Activated CD4-positive, alpha-beta T cell treated with anti-CD3 and anti-CD28 coated beads for 36 hours (primary cell): ENCODE data around the gene ATP2B1. TPM values are rescaled to one million over a fixed set of nuclear protein-coding genes. Genes with fewer than 3 reads are reported as not detected.

Experiments used
- ATAC-seq: fragments of 200-7000 bp; cut with Tn5 transposase; one replicate; pipeline ENCODE4 v1.10.0; 2021; ENCODE audit warnings: mild to moderate bottlenecking, moderate library complexity
- CTCF ChIA-PET: fragments of 350-600 bp; sonication (Branson Sonifier 250); formaldehyde crosslinking; loops from one replicate; lab custom pipeline; 2021; ENCODE audit warnings: antibody characterized with exemption; lab: Charles Lee
- POLR2A ChIA-PET: fragments of 350-600 bp; sonication (Branson Sonifier 250); formaldehyde crosslinking; loops from one replicate; lab custom pipeline; 2021; ENCODE audit warnings: antibody characterized with exemption, inconsistent platforms; lab: Charles Lee
- DNase-seq: peaks from one replicate; pipeline ENCODE4 v3.0.0-alpha.2; 2020
- H3K27ac Mint-ChIP-seq: one replicate; pipeline ENCODE4 v1.8.0; 2021; ENCODE audit warnings: mixed read lengths
- H3K27me3 Mint-ChIP-seq: one replicate; pipeline ENCODE4 v1.8.0; 2021; ENCODE audit warnings: mixed read lengths
- H3K36me3 Mint-ChIP-seq: one replicate; pipeline ENCODE4 v1.8.0; 2021; ENCODE audit warnings: low read depth, mixed read lengths
- H3K4me1 Mint-ChIP-seq: one replicate; pipeline ENCODE4 v1.8.0; 2021; ENCODE audit warnings: mixed read lengths
- H3K4me3 Mint-ChIP-seq: one replicate; pipeline ENCODE4 v1.8.0; 2021; ENCODE audit warnings: mild to moderate bottlenecking, moderate library complexity, mixed read lengths
- H3K9me3 Mint-ChIP-seq: one replicate; pipeline ENCODE4 v1.8.0; 2021; ENCODE audit warnings: low read depth, mixed read lengths
- intact Hi-C, 2 experiments: fragments of 100-400 bp; cut with DNase I in 1 of 2; cut with micrococcal nuclease in 1 of 2; formaldehyde crosslinking; loops; one replicate each; pipeline versions ENCODE4 v1.14.2 to v1.15.1; 2022 to 2024; cut with DNase I, micrococcal nuclease
- total RNA-seq, 2 experiments: library from RNA; stranded (reverse); gene quantifications; one replicate each; pipeline ENCODE4 v1.2.3, GENCODE V29; 2021

ATP2B1 gene
- total RNA-seq, 2 experiments from 2014 or later, result 18.8 to 19.7 TPM

- DNase-seq (no peak), ATAC-seq (no peak)
- no peaks in the 10 kb centered on the region for H3K36me3 Mint-ChIP-seq
- H3K27me3 Mint-ChIP-seq, result peaks cover 3% of the 10 kb centered on the region
- POLR2A ChIA-PET, result no interaction called here
- CTCF ChIA-PET, result interaction anchor here (0.6 to 2.8 kb wide), 10 partner anchors 9 to 561 kb away, joined by 3 to 21 read pairs (median 3); no protein-coding TSS in a partner anchor
- no peak overlapping the region for H3K27ac Mint-ChIP-seq
- intact Hi-C loops, result loop anchor here (2.0 to 10.0 kb wide), 7 partner anchors 561 to 1417 kb away; no protein-coding TSS in a partner anchor
- H3K4me1 Mint-ChIP-seq, result peaks cover 4% of the 10 kb centered on the region
- H3K4me3 Mint-ChIP-seq, result no peak overlapping the region
- H3K9me3 Mint-ChIP-seq, result no peaks in the 10 kb centered on the region
Observed at GRCh38 chr12:89542236-89542635, 166.4 kb downstream of the ATP2B1 start.

GRCh38 chr12:89540586-89540985 is 168.1 kb downstream of the ATP2B1 start:
- ChIA-PET POLR2A (no interaction called here), CTCF (no interaction called here)
- Mint-ChIP-seq H3K4me1 (peaks cover 4% of the 10 kb centered on the region), H3K9me3 (no peaks in the 10 kb centered on the region), H3K27ac (no peak overlapping the region), H3K27me3 (no peaks in the 10 kb centered on the region), H3K36me3 (no peaks in the 10 kb centered on the region), H3K4me3 (no peak overlapping the region)
- no peak for ATAC-seq
- intact Hi-C loops, result loop anchor here (5.0 to 10.0 kb wide), 4 partner anchors 622 to 1402 kb away; no protein-coding TSS in a partner anchor
- DNase-seq, result no peak

- ChIA-PET POLR2A (no interaction called here), CTCF (interaction anchor here (0.6 to 0.7 kb wide), 2 partner anchors 43 to 68 kb away, joined by 3 to 4 read pairs; no protein-coding TSS in a partner anchor)
- Mint-ChIP-seq H3K27ac (no peak overlapping the region), H3K9me3 (no peaks in the 10 kb centered on the region), H3K27me3 (no peaks in the 10 kb centered on the region), H3K4me1 (peaks cover 4% of the 10 kb centered on the region), H3K4me3 (no peak overlapping the region), H3K36me3 (no peaks in the 10 kb centered on the region)
- no peak for ATAC-seq
- no peak for DNase-seq
- intact Hi-C loops, result loop anchor here (5.0 to 10.0 kb wide), 4 partner anchors 623 to 1403 kb away; no protein-coding TSS in a partner anchor
Observed at GRCh38 chr12:89539426-89540223, 169.0 kb downstream of the ATP2B1 start.

- no peak for ATAC-seq
- Mint-ChIP-seq H3K27me3 (no peaks in the 10 kb centered on the region), H3K4me1 (peaks cover 4% of the 10 kb centered on the region), H3K36me3 (no peaks in the 10 kb centered on the region), H3K9me3 (no peaks in the 10 kb centered on the region), H3K4me3 (no peak overlapping the region), H3K27ac (no peak overlapping the region)
- intact Hi-C loops, result no loop called here
- DNase-seq, result no peak
- ChIA-PET POLR2A (no interaction called here), CTCF (interaction anchor here (0.6 to 0.7 kb wide), 3 partner anchors 44 to 449 kb away, joined by 3 to 4 read pairs (median 3); no protein-coding TSS in a partner anchor)
Observed at GRCh38 chr12:89538897-89539296, 169.7 kb downstream of the ATP2B1 start.

Other genes starting within 250 kb of the ATP2B1 start
- 1 to 10 TPM; 3.0 to 4.6 TPM for gene GALNT4, start 184.0 kb downstream of the ATP2B1 start, total RNA-seq
- gene POC1B, start 182.8 kb downstream of the ATP2B1 start, total RNA-seq, result 10 to 100 TPM; 31.1 to 47.5 TPM